Liver (tissue), 3 donors: ENCODE results near the gene SYT2.

Experiments used
- FOXA1 ChIP-seq: IDR thresholded peaks from 2 replicates; pipeline ENCODE4 v1.6.1; 2016; ENCODE audit warnings: antibody characterized with exemption
- GABPA ChIP-seq, 2 donors: IDR thresholded peaks in 1 of 2; conservative IDR thresholded peaks in 1 of 2; 2 replicates each; pipeline ENCODE4 v1.6.1; 2016; ENCODE audit warnings: antibody characterized with exemption in 2 of 2, mild to moderate bottlenecking in 1 of 2, moderate library complexity in 1 of 2
- JUND ChIP-seq, 2 donors: IDR thresholded peaks; 2 replicates each; pipeline ENCODE4 v1.6.1; 2016; ENCODE audit warnings: antibody characterized with exemption in 2 of 2
- NR2F2 ChIP-seq: IDR thresholded peaks from 2 replicates; pipeline ENCODE4 v1.6.1; 2016; ENCODE audit warnings: antibody characterized with exemption
- RAD21 ChIP-seq, 2 donors: IDR thresholded peaks; 2 replicates each; pipeline ENCODE4 v1.6.1; 2016; ENCODE audit warnings: antibody characterized with exemption in 2 of 2, mild to moderate bottlenecking in 2 of 2
- SP1 ChIP-seq: IDR thresholded peaks from 2 replicates; pipeline ENCODE4 v1.6.1; 2018; ENCODE audit warnings: antibody characterized with exemption, mild to moderate bottlenecking
- TAF1 ChIP-seq: conservative IDR thresholded peaks from 2 replicates; pipeline ENCODE4 v1.6.1; 2016; ENCODE audit warnings: antibody characterized with exemption, mild to moderate bottlenecking
- TF ChIP-seq, protein P1 (sequence below): fragments of 150-350 bp; IDR thresholded peaks from 2 replicates; pipeline ENCODE4 v1.5.1; 2017; ENCODE audit warnings: improper control_type of control experiment, low read depth, low read length; ENCODE audit not compliant: missing input control
- TF ChIP-seq, protein P2 (sequence below): IDR thresholded peaks from 2 replicates; pipeline ENCODE4 v1.6.1; 2016; ENCODE audit warnings: antibody characterized with exemption
- TF ChIP-seq, protein P3 (sequence below): IDR thresholded peaks from 2 replicates; pipeline ENCODE4 v1.6.1; 2016; ENCODE audit warnings: antibody characterized with exemption, mild to moderate bottlenecking
- TF ChIP-seq, protein P4 (sequence below): IDR thresholded peaks from 2 replicates; pipeline ENCODE4 v1.6.1; 2016; ENCODE audit warnings: antibody characterized with exemption
- TF ChIP-seq, protein P5 (sequence below): IDR thresholded peaks from 2 replicates; pipeline ENCODE4 v1.6.1; 2016; ENCODE audit warnings: antibody characterized with exemption
- donor health status: healthy.
- donor health status: healthy.

DNA sequence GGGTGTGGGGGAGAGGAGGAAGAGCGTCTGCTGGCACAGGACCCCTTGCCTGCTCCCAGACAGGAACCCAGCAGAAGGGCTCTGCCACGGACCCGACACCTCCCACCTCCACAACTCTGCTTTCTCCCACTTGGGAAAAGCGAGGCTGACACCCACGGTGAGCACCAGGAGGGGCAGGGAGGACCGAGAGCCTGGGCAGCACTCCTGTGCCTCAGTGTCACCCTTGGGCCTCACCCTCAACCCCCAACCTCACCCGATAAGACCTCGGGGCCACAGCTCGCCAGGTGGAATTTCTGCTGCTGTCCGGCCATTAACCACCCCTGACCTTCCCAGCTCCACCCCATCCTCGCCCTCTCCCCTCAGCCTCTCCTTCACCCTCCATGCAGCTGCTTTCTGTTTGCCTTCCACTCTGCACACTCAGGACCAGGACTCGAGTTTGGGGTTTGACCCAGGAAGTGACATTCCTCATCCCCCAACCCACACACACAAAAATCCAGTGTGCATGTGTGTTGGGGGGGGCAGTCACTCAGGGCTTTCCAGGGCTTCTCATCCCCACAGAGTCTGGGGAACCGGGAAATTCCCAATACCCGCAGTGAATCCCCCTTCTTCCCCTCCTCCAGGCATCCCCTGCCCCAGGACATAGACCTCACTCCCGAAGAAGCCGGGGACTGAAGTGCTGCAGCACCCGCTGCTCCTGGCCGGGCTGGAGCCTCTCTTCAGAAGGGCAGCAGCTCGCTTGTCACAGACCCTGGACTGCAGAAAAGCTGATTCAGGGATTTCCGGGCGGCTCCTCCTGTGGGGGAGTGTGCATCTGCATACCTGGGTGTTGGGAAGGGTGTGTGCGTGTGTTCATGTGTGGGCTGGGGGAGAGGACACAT, 65.8 kb downstream of the SYT2 start:
- TF ChIP-seq, protein P1, sequence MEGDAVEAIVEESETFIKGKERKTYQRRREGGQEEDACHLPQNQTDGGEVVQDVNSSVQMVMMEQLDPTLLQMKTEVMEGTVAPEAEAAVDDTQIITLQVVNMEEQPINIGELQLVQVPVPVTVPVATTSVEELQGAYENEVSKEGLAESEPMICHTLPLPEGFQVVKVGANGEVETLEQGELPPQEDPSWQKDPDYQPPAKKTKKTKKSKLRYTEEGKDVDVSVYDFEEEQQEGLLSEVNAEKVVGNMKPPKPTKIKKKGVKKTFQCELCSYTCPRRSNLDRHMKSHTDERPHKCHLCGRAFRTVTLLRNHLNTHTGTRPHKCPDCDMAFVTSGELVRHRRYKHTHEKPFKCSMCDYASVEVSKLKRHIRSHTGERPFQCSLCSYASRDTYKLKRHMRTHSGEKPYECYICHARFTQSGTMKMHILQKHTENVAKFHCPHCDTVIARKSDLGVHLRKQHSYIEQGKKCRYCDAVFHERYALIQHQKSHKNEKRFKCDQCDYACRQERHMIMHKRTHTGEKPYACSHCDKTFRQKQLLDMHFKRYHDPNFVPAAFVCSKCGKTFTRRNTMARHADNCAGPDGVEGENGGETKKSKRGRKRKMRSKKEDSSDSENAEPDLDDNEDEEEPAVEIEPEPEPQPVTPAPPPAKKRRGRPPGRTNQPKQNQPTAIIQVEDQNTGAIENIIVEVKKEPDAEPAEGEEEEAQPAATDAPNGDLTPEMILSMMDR = no peak
- no peak for TF ChIP-seq JUND (IDR thresholded peaks at IDR 0.05)
- no peak for TF ChIP-seq FOXA1
- TF ChIP-seq, protein P2, sequence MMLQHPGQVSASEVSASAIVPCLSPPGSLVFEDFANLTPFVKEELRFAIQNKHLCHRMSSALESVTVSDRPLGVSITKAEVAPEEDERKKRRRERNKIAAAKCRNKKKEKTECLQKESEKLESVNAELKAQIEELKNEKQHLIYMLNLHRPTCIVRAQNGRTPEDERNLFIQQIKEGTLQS = no peak
- TF ChIP-seq TAF1 = no peak
- no peak for TF ChIP-seq NR2F2
- TF ChIP-seq, protein P3, sequence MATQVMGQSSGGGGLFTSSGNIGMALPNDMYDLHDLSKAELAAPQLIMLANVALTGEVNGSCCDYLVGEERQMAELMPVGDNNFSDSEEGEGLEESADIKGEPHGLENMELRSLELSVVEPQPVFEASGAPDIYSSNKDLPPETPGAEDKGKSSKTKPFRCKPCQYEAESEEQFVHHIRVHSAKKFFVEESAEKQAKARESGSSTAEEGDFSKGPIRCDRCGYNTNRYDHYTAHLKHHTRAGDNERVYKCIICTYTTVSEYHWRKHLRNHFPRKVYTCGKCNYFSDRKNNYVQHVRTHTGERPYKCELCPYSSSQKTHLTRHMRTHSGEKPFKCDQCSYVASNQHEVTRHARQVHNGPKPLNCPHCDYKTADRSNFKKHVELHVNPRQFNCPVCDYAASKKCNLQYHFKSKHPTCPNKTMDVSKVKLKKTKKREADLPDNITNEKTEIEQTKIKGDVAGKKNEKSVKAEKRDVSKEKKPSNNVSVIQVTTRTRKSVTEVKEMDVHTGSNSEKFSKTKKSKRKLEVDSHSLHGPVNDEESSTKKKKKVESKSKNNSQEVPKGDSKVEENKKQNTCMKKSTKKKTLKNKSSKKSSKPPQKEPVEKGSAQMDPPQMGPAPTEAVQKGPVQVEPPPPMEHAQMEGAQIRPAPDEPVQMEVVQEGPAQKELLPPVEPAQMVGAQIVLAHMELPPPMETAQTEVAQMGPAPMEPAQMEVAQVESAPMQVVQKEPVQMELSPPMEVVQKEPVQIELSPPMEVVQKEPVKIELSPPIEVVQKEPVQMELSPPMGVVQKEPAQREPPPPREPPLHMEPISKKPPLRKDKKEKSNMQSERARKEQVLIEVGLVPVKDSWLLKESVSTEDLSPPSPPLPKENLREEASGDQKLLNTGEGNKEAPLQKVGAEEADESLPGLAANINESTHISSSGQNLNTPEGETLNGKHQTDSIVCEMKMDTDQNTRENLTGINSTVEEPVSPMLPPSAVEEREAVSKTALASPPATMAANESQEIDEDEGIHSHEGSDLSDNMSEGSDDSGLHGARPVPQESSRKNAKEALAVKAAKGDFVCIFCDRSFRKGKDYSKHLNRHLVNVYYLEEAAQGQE = no peak
- TF ChIP-seq RAD21 (IDR thresholded peaks at IDR 0.05) = no peak
- TF ChIP-seq, protein P4, sequence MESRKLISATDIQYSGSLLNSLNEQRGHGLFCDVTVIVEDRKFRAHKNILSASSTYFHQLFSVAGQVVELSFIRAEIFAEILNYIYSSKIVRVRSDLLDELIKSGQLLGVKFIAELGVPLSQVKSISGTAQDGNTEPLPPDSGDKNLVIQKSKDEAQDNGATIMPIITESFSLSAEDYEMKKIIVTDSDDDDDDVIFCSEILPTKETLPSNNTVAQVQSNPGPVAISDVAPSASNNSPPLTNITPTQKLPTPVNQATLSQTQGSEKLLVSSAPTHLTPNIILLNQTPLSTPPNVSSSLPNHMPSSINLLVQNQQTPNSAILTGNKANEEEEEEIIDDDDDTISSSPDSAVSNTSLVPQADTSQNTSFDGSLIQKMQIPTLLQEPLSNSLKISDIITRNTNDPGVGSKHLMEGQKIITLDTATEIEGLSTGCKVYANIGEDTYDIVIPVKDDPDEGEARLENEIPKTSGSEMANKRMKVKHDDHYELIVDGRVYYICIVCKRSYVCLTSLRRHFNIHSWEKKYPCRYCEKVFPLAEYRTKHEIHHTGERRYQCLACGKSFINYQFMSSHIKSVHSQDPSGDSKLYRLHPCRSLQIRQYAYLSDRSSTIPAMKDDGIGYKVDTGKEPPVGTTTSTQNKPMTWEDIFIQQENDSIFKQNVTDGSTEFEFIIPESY = no peak
- TF ChIP-seq GABPA (IDR thresholded peaks at IDR 0.05 in 1 of 2, conservative IDR thresholded peaks at IDR 0.05 in 1 of 2) = no peak
- TF ChIP-seq, protein P5, sequence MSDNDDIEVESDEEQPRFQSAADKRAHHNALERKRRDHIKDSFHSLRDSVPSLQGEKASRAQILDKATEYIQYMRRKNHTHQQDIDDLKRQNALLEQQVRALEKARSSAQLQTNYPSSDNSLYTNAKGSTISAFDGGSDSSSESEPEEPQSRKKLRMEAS = no peak
- TF ChIP-seq SP1 = no peak
